K562 (cell line): ENCODE measurements around the gene TCFL5. TPM values are rescaled to one million over a fixed set of nuclear protein-coding genes. Genes with fewer than 3 reads are reported as not detected.

Source experiments
- ATAC-seq: fragments of 200-7000 bp; cut with Tn5 transposase; 3 replicates; pipeline ENCODE4 v1.9.1; 2020; ENCODE audit warnings: moderate library complexity
- BruUV-seq: library from RNA; stranded (reverse); fragments of 400-500 nt; replicated peaks from 2 replicates; lab custom pipeline; 2021; lab: Mats Ljungman, UMichigan
- CTCF ChIA-PET: fragments of 300-600 bp; formaldehyde crosslinking; extraction: SDS; loops from one replicate; lab custom pipeline; 2021; ENCODE audit warnings: low intra/inter-chr PET ratio; lab: Yijun Ruan, JAX
- POLR2A ChIA-PET: fragments of 300-600, 350-650 bp; sonication (Branson Sonifier 250); formaldehyde crosslinking; extraction: SDS; loops from one replicate; lab custom pipeline; 2021; ENCODE audit warnings: antibody characterized with exemption, inconsistent platforms; lab: Yijun Ruan, JAX
- DNase-seq, 4 experiments: peaks; one replicate each; pipeline versions ENCODE4 v3.0.0 to v3.0.0-alpha.2; 2011 to 2018; ENCODE audit warnings: low spot score in 3 of 4, mixed read lengths in 3 of 4; ENCODE audit errors: extremely low read depth in 1 of 4
- FAIRE-seq: peaks from 2 replicates; lab custom pipeline; 2011; peaks lifted over from hg19 to GRCh38; lab: Jason Lieb, UNC
- H2AFZ ChIP-seq: 2 replicates; pipeline ENCODE4 v1.6.0; 2011; ENCODE audit warnings: low read depth, low read length, control low read depth, inconsistent platforms
- H3K27ac ChIP-seq: fragments of 200-600 bp; 3 replicates; pipeline ENCODE4 v1.8.0; 2011; ENCODE audit warnings: low read depth, mild to moderate bottlenecking, control low read depth, inconsistent platforms, low read length, moderate library complexity, mixed read lengths; ENCODE audit errors: extremely low read depth
- H3K27me3 ChIP-seq, 2 experiments: fragments of 300-600 bp in 1 of 2; 2 replicates in 1 of 2; 3 replicates in 1 of 2; pipeline versions ENCODE4 v1.6.0 to v1.8.0; 2011; ENCODE audit warnings: inconsistent platforms in 2 of 2, low read length in 2 of 2, mild to moderate bottlenecking in 1 of 2, mixed read lengths in 1 of 2, moderate library complexity in 1 of 2; ENCODE audit not compliant: control insufficient read depth in 2 of 2, insufficient read depth in 2 of 2
- H3K36me3 ChIP-seq: fragments of 300-600 bp; 3 replicates; pipeline ENCODE4 v1.8.0; 2011; ENCODE audit warnings: mild to moderate bottlenecking, low read length, inconsistent platforms; ENCODE audit not compliant: control insufficient read depth, insufficient read depth
- H3K4me1 ChIP-seq, 2 experiments: fragments of 200-600 bp in 1 of 2; replicated peaks in 1 of 2; 2 replicates in 1 of 2; 3 replicates in 1 of 2; pipeline versions ENCODE4 v1.5.1 to v1.8.0; 2011; ENCODE audit warnings: inconsistent platforms in 2 of 2, low read length in 2 of 2, mild to moderate bottlenecking in 1 of 2, mixed read lengths in 1 of 2, moderate library complexity in 1 of 2; ENCODE audit not compliant: control insufficient read depth in 2 of 2, insufficient read depth in 2 of 2
- H3K4me2 ChIP-seq: 2 replicates; pipeline ENCODE4 v1.6.1; 2011; ENCODE audit warnings: low read length, control low read depth, inconsistent platforms, mixed read lengths; ENCODE audit not compliant: insufficient read depth
- H3K4me3 ChIP-seq: fragments of 200-600 bp; sonication (generic), shearing (Covaris generic); 2 replicates; pipeline ENCODE4 v1.5.1; 2016; ENCODE audit warnings: control low read depth, inconsistent platforms
- H3K79me2 ChIP-seq: fragments of 200-600 bp; 3 replicates; pipeline ENCODE4 v1.8.0; 2011; ENCODE audit warnings: low read length, inconsistent platforms; ENCODE audit not compliant: control insufficient read depth, insufficient read depth
- H3K9ac ChIP-seq, 2 experiments: 2 replicates each; pipeline versions ENCODE4 v1.6.0 to v1.6.1; 2011; ENCODE audit warnings: low read depth in 2 of 2, low read length in 2 of 2, control low read depth in 1 of 2, inconsistent platforms in 1 of 2, mild to moderate bottlenecking in 1 of 2, mixed read lengths in 1 of 2; ENCODE audit not compliant: insufficient read depth in 1 of 2
- H3K9me1 ChIP-seq: one replicate; pipeline ENCODE4 v1.6.0; 2011; ENCODE audit warnings: inconsistent platforms, mild to moderate bottlenecking, low read length, moderate library complexity; ENCODE audit not compliant: control insufficient read depth, insufficient read depth
- H3K9me3 ChIP-seq: replicated peaks from 2 replicates; pipeline ENCODE4 v1.5.1; 2011; ENCODE audit warnings: low read depth, low read length, inconsistent platforms; ENCODE audit not compliant: control insufficient read depth, insufficient read depth
- H4K20me1 ChIP-seq: replicated peaks from 2 replicates; pipeline ENCODE4 v1.6.1; 2011; ENCODE audit warnings: low read length, inconsistent platforms, mixed read lengths; ENCODE audit not compliant: control insufficient read depth, insufficient read depth
- ATF3 ChIP-seq, 2 experiments: fragments of 450-650 bp in 1 of 2; sonication (generic) in 1 of 2; formaldehyde crosslinking in 1 of 2; IDR thresholded peaks in 1 of 2; conservative IDR thresholded peaks in 1 of 2; 2 replicates each; pipeline versions ENCODE4 v1.6.1 to v1.8.1; 2016 to 2023; ENCODE audit warnings: mild to moderate bottlenecking in 2 of 2, moderate library complexity in 2 of 2, inconsistent platforms in 1 of 2, missing genetic modification reagents in 1 of 2
- FOSL1 ChIP-seq: fragments of 200-800 bp; sonication (Bioruptor generic); conservative IDR thresholded peaks from 2 replicates; pipeline ENCODE4 v1.6.1; 2016; ENCODE audit warnings: missing genetic modification characterization, missing compliant biosample characterization
- FOXP1 ChIP-seq: sonication (generic); formaldehyde crosslinking; IDR thresholded peaks from 2 replicates; pipeline ENCODE4 v1.8.0; 2022; ENCODE audit warnings: mild to moderate bottlenecking, missing genetic modification reagents
- KHSRP ChIP-seq: fragments of 450-650 bp; IDR thresholded peaks from 2 replicates; pipeline ENCODE4 v1.6.1; 2017
- MAX ChIP-seq: sonication (generic); formaldehyde crosslinking; IDR thresholded peaks from 2 replicates; pipeline ENCODE4 v1.9.0; 2022; ENCODE audit warnings: mild to moderate bottlenecking, missing genetic modification reagents
- POLR2B ChIP-seq: fragments of 450-650 bp; IDR thresholded peaks from 2 replicates; pipeline ENCODE4 v1.6.1; 2018; ENCODE audit warnings: low read depth; ENCODE audit not compliant: partially characterized antibody
- SOX6 ChIP-seq: fragments of 450-650 bp; IDR thresholded peaks from 2 replicates; pipeline ENCODE4 v1.6.1; 2014; ENCODE audit warnings: mild to moderate bottlenecking
- SRF ChIP-seq, 2 experiments: fragments of 250-450, 450-650 bp in 1 of 2; sonication (Bioruptor Pico) in 1 of 2; sonication (generic) in 1 of 2; formaldehyde crosslinking; IDR thresholded peaks; 2 replicates each; pipeline versions ENCODE4 v1.5.0 to v1.5.1; 2020 to 2022; ENCODE audit warnings: mild to moderate bottlenecking in 1 of 2, missing genetic modification reagents in 1 of 2
- ZBTB33 ChIP-seq: sonication (generic); formaldehyde crosslinking; IDR thresholded peaks from 2 replicates; pipeline ENCODE4 v1.8.1; 2023; ENCODE audit warnings: mild to moderate bottlenecking, missing genetic modification reagents
- ZNF239 ChIP-seq: fragments of 250-450 bp; sonication (Bioruptor Pico); IDR thresholded peaks from 2 replicates; pipeline ENCODE4 v1.4.0; 2020; ENCODE audit warnings: mild to moderate bottlenecking
- ZNF780A ChIP-seq: fragments of 250-450 bp; sonication (Bioruptor Pico); IDR thresholded peaks from 2 replicates; pipeline ENCODE4 v1.5.0; 2021; ENCODE audit warnings: mild to moderate bottlenecking
- WGBS: fragments of 100-300 bp; shearing (Covaris generic); methylation state at CpG from one replicate; pipeline ENCODE4 v1.1.6; 2016; ENCODE audit warnings: low coverage, mixed read lengths; ENCODE audit not compliant: insufficient coverage; ENCODE audit errors: missing lambda C conversion rate; 5-methylcytosine and 5-hydroxymethylcytosine counted together
- in situ Hi-C: fragments of 300-500 bp; cut with MboI; formaldehyde crosslinking; loops from 4 replicates; pipeline ENCODE4 v1.15.0; 2018; ENCODE audit warnings: inconsistent platforms, mixed read lengths
- intact Hi-C: fragments of 100-400 bp; cut with micrococcal nuclease; formaldehyde crosslinking; loops from 2 replicates; pipeline ENCODE4 v1.14.2; 2022
- polyA plus RNA-seq, 8 experiments: library from polyadenylated mRNA; depleted of rRNA in 4 of 8; stranded (reverse) in 5 of 8; unstranded in 3 of 8; fragments of >200 nt; fragmentation: Nextera tagmentation in 2 of 8; fragmentation: Illumina TruSeq in 1 of 8; extraction: Ambion mirVana in 2 of 8; extraction: Trizol in 1 of 8; gene quantifications; 2 replicates each; pipeline versions ENCODE4 v1.2.1 to v1.2.3, GENCODE V29; 2011 to 2014; ENCODE audit warnings: inconsistent platforms in 1 of 8, missing spikeins in 1 of 8
- total RNA-seq, 7 experiments: library from RNA; depleted of rRNA in 6 of 7; stranded (reverse); fragments of >200 nt in 6 of 7; fragmentation: Illumina TruSeq in 2 of 7; extraction: Trizol in 2 of 7; gene quantifications; 2 replicates each; pipeline versions ENCODE4 v1.2.1 to v1.2.3, GENCODE V29; 2011 to 2021; ENCODE audit warnings: low replicate concordance in 1 of 7

TCFL5 gene
- total and polyA plus RNA-seq, 9 of the 15 experiments (the other 6 are each of a cell fraction or from before 2014, with no cell fraction given), result 1.00 to 12.6 (median 9.1) TPM

- TF ChIP-seq SRF (CRISPR knock-in tag; IDR thresholded peaks at IDR 0.05) (no peak), POLR2B (no peak), SOX6 (no peak)
Measured at GRCh38 chr20:62858058-62858830, 3.4 kb downstream of the TCFL5 start (continued).

DNA sequence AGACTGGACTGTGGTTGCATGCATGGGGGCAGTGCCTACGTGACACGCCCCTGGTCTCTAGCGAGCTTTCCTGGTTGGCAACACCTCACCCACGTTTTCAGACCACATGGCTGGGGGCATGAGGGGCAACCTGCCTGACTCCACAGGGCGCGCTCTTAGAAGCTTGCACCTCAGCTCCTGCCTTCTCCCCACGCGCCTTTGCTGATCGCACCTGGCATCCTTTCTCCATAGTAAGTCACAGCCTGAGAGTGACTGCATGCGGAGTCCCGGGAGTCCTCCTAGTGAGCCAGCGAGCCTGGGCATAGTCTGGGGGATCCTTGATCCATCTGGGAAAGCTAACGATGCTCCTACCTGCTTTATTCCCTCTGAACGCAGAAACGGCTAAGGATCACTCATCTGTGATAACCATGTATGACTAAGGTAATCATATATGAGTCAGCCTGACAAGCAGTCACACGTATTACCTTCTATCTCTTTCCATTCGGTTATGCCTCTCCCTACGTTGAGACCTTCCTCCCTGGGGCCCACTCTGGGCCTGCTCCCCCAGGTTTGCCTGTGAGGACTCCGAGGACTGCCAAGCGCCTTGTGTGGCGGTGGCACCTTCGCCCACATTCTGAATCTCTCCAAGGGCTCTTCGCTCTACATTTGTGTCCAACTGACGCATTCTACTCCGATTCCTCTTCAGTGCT is 4.5 kb downstream of the TCFL5 start:
- FAIRE-seq, result no peak
- H4K20me1 ChIP-seq, result 0 out of 2 replicates have a peak, but pooled peaks cover 7% of the 10 kb centered on the region
- H3K79me2 ChIP-seq, result peaks cover 23% of the 10 kb centered on the region
- no peak overlapping the region for H3K4me2 ChIP-seq
- H3K27ac ChIP-seq, result no peak overlapping the region; the same call in 2 of the 3 replicates
- intact Hi-C loops, result no loop called here
- no peak overlapping the region for H3K4me3 ChIP-seq
- H3K9me3 ChIP-seq, result no peaks in the 10 kb centered on the region
- H3K9me1 ChIP-seq, result no peaks in the 10 kb centered on the region
- BruUV-seq, result no TSS peak
- DNase-seq, result no peak
- 84% methylated on average over 25 of the region's 25 CpGs for WGBS
- no peaks in the 10 kb centered on the region for H3K27me3 ChIP-seq
- H3K4me1 ChIP-seq, result peaks cover 7 to 28% of the 10 kb centered on the region in 2 experiments; a peak in 4 of 5 replicates
- in situ Hi-C loops, result no loop called here
- peak; percentile 46; the same call in 1 of the 2 replicates for TF ChIP-seq ATF3 (IDR thresholded peaks at IDR 0.05)
- TF ChIP-seq ATF3 (CRISPR knock-in tag; conservative IDR thresholded peaks at IDR 0.05), result no peak
- TF ChIP-seq KHSRP, result no peak
- no peak for TF ChIP-seq ZNF239 (CRISPR knock-in tag)
- TF ChIP-seq FOSL1, result peak; percentile 87
- TF ChIP-seq MAX (CRISPR knock-in tag), result 0 out of 2 replicates have a peak, but pooled peaks have one; percentile 37
- 0 out of 2 replicates have a peak, but pooled peaks have one; percentile 29 for TF ChIP-seq ZBTB33
- TF ChIP-seq ZNF780A (CRISPR knock-in tag), result no peak
- no peak for TF ChIP-seq FOXP1 (CRISPR knock-in tag)
- ChIA-PET POLR2A (interaction anchor here (0.7 to 0.9 kb wide), 3 partner anchors 10 to 294 kb away, joined by 3 read pairs; no protein-coding TSS in a partner anchor), CTCF (interaction anchor here (0.7 kb wide), 1 partner anchor 14 kb away, joined by 4 read pairs; no protein-coding TSS in a partner anchor)
- H2AFZ ChIP-seq, result no peak overlapping the region
- ATAC-seq, result no peak
- peak overlapping the region in 1 of 2 experiments; percentile 67; a peak in 1 of 4 replicates for H3K9ac ChIP-seq
- H3K36me3 ChIP-seq, result peaks cover 59% of the 10 kb centered on the region
